Measurements from ENCODE around the gene ZNF514. TPM values are rescaled to one million over a fixed set of nuclear protein-coding genes. Genes with fewer than 3 reads are reported as not detected.

The ZNF514 gene
- total RNA-seq, 1 donor = 14.5 TPM

Other genes with a start within 250 kb of the ZNF514 start
- not detected in 2 replicates for gene MAL, start 134.1 kb downstream of the ZNF514 start, total RNA-seq
- gene MRPS5, start 38.0 kb downstream of the ZNF514 start, total RNA-seq = 27.1 and 29.2 TPM in 2 replicates
- 10.9 TPM in 2 replicates for gene ZNF2, start 6.0 kb upstream of the ZNF514 start, total RNA-seq
- 6.2 and 6.5 TPM in 2 replicates for gene ZNF892, start 47.7 kb upstream of the ZNF514 start, total RNA-seq
- 0.29 and 0.36 TPM in 2 replicates for gene PROM2, start 114.6 kb upstream of the ZNF514 start, total RNA-seq
- under 0.01 and 0.29 TPM in 2 replicates for gene KCNIP3, start 137.5 kb upstream of the ZNF514 start, total RNA-seq
- 19.7 and 21.4 TPM in 2 replicates for gene FAHD2A, start 242.9 kb upstream of the ZNF514 start, total RNA-seq